Astrocyte (in vitro differentiated cells and primary cell): Measurements from ENCODE around the gene LMX1B.

ENCODE experiments used
- CTCF ChIP-seq: IDR thresholded peaks from 2 replicates; pipeline ENCODE4 v1.5.1; 2011; ENCODE audit warnings: low read depth, mild to moderate bottlenecking, inconsistent platforms, low read length, moderate library complexity; ENCODE audit not compliant: insufficient read depth
- EZH2 ChIP-seq: IDR thresholded peaks from 2 replicates; pipeline ENCODE4 v1.6.1; 2012; ENCODE audit warnings: mild to moderate bottlenecking, low read length, inconsistent platforms; ENCODE audit not compliant: insufficient read depth

DNA sequence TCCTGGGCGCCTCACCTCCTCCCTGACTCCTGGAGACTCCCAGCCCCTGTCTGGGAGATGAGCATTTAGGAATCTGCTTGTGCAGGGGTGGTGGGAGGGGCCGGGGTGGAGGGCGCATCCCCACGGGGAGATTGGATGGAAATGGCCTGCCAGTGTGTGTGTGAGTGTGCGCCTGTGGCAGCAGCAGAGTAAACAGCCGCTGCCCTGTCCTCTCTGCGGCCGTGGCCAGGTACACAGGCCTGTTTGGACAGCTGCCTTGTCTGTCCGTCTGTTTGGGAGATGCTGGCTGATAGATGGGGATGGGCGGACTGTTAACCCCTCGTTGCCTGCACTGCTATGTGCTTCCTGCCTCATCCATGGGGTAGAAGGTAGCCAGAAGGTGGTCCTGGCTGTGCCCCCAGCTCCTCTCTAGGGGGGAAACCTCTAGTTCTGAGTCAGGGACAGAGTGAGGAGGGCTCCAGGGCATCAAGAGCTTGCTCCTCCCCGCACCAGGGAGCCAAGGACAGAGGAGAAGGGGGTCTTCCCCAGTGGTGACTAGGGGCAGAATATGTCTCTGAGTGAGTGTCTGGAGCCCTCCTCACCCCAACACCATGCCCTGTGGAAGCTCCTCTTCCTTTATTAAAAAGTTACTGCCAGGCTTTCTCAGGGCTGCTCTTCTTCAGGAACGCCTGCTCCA is 60.1 kb downstream of the LMX1B start:
- TF ChIP-seq CTCF (no peak), EZH2 (no peak)
